Measurements from ENCODE around the gene COBLL1.
"Not testable (repeated sequence)": the region's sequence is repeated elsewhere in the genome, so short reads cannot be mapped to it uniquely, and the experiment has no call there.

COBLL1 gene

DNA sequence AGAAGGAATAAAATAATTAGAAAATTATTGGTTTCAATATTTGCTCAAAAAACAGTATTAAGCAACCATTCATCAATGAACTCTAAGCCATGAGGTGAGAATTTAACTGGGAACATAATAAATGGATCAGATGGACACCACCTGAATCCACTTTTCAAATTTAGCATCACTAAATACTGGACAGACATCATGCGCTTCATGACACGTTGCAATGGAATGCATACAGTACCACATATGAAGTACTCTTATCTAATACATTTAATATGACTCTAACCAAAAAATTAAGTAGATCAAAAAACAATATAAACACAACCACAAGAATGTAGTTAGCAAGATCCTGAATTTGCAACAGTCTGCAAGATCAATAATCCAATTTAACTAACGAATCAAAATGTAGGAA lies 76.6 kb downstream of the COBLL1 start:
- Histone ChIP-seq H3K36me3 (no peaks in the 10 kb centered on the region), H3K27me3 (no peaks in the 10 kb centered on the region), H3K9me3 (no peaks in the 10 kb centered on the region), H3K4me1 (ENCODE audit: control insufficient read depth in 1 of 2, insufficient read depth in 1 of 2, low read depth in 1 of 2, low read length in 1 of 2) (peaks cover 5 to 7% of the 10 kb centered on the region in 2 experiments), H3K4me3 (ENCODE audit: low read depth in 1 of 2, low read length in 1 of 2) (no peak overlapping the region), H3K27ac (no peak overlapping the region)
- TF ChIP-seq, protein P1, sequence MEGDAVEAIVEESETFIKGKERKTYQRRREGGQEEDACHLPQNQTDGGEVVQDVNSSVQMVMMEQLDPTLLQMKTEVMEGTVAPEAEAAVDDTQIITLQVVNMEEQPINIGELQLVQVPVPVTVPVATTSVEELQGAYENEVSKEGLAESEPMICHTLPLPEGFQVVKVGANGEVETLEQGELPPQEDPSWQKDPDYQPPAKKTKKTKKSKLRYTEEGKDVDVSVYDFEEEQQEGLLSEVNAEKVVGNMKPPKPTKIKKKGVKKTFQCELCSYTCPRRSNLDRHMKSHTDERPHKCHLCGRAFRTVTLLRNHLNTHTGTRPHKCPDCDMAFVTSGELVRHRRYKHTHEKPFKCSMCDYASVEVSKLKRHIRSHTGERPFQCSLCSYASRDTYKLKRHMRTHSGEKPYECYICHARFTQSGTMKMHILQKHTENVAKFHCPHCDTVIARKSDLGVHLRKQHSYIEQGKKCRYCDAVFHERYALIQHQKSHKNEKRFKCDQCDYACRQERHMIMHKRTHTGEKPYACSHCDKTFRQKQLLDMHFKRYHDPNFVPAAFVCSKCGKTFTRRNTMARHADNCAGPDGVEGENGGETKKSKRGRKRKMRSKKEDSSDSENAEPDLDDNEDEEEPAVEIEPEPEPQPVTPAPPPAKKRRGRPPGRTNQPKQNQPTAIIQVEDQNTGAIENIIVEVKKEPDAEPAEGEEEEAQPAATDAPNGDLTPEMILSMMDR (IDR thresholded peaks at IDR 0.05) = no peak

- Histone ChIP-seq H3K4me3 (ENCODE audit: low read depth in 1 of 2, low read length in 1 of 2) (no peak overlapping the region), H3K4me1 (ENCODE audit: control insufficient read depth in 1 of 2, insufficient read depth in 1 of 2, low read depth in 1 of 2, low read length in 1 of 2) (peaks cover 5 to 7% of the 10 kb centered on the region in 2 experiments), H3K9me3 (no peaks in the 10 kb centered on the region), H3K27me3 (no peaks in the 10 kb centered on the region), H3K36me3 (no peaks in the 10 kb centered on the region), H3K27ac (no peak overlapping the region)
- TF ChIP-seq, protein P1 (IDR thresholded peaks at IDR 0.05) = no peak
These were observed 77.1 kb downstream of the COBLL1 start for GRCh38 chr2:164764474-164764873.

DNA sequence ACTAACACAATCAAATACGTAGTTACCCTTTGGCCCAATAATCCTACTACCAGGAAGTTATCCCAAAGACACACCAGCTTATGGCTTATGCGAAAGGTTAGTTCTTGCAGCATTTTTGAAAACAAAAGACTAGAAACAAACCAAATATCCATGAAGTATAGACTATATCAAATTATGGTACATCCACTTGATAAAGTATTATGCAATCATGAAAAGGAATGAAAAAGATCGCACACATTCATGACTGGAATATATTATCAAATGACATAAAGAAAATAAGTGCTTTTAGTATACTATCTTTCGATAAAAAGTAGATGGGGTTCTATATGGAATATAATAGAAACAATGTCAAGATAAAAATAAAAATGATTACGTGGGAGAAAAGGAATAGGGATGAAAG lies 78.2 kb downstream of the COBLL1 start:
- Histone ChIP-seq H3K4me3 (ENCODE audit: low read depth in 1 of 2, low read length in 1 of 2) (no peak overlapping the region), H3K36me3 (no peaks in the 10 kb centered on the region), H3K9me3 (no peaks in the 10 kb centered on the region), H3K27me3 (no peaks in the 10 kb centered on the region), H3K4me1 (ENCODE audit: control insufficient read depth in 1 of 2, insufficient read depth in 1 of 2, low read depth in 1 of 2, low read length in 1 of 2) (peaks cover 5 to 7% of the 10 kb centered on the region in 2 experiments), H3K27ac (no peak overlapping the region)
- TF ChIP-seq, protein P1 (IDR thresholded peaks at IDR 0.05) = no peak

- Histone ChIP-seq H3K9me3 (no peaks in the 10 kb centered on the region), H3K36me3 (no peaks in the 10 kb centered on the region), H3K27me3 (no peaks in the 10 kb centered on the region), H3K27ac (no peak overlapping the region), H3K4me1 (ENCODE audit: control insufficient read depth in 1 of 2, insufficient read depth in 1 of 2, low read depth in 1 of 2, low read length in 1 of 2) (peaks cover 5 to 13% of the 10 kb centered on the region in 2 experiments), H3K4me3 (ENCODE audit: low read depth in 1 of 2, low read length in 1 of 2) (no peak overlapping the region)
- TF ChIP-seq, protein P1 (IDR thresholded peaks at IDR 0.05) = no peak
These were observed 79.7 kb downstream of the COBLL1 start for GRCh38 chr2:164761737-164762460.

DNA sequence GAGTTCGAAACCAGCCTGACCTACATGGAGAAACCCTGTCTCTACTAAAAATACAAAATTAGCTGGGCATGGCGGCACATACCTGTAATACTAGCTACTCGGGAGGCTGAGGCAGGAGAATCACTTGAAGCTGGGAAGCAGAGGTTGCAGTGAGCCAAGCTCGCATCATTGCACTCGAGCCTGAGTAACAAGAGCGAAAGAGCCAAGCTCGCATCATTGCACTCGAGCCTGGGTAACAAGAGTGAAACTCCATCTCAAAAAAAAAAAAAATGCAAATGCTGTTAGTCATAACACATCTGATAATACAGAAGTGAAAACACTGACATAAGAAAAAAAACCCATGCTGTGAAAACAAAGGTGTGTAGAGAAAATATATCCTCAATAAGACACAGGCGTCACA lies 80.4 kb downstream of the COBLL1 start:
- not testable (repeated sequence) for H3K4me3 ChIP-seq (ENCODE audit: low read depth in 1 of 2, low read length in 1 of 2); H3K36me3 ChIP-seq; H3K4me1 ChIP-seq (ENCODE audit: control insufficient read depth in 1 of 2, insufficient read depth in 1 of 2, low read depth in 1 of 2, low read length in 1 of 2); H3K27ac ChIP-seq; H3K27me3 ChIP-seq; H3K9me3 ChIP-seq

DNA sequence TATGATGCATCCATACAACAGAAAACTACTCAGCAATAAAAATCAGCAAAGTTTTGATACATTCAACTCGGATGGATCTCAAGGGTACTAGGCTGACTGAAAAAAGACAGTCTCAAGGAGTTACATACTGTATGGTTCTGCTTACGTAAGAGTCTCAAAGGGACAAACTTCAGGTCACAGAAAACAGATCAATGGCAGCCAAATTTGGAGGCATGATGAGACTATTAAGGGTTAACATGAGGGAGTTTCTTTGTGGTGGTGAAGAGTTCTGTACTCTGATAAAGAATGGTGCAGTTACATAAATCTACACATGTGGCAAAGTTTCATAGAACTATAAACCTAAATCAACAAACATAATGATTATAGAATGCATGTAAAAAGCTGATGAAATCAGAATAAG lies 81.4 kb downstream of the COBLL1 start:
- H3K27ac ChIP-seq = no peak overlapping the region
- TF ChIP-seq, protein P1 (IDR thresholded peaks at IDR 0.05) = no peak
- H3K36me3 ChIP-seq = no peaks in the 10 kb centered on the region
- no peak overlapping the region for H3K4me3 ChIP-seq (ENCODE audit: low read depth in 1 of 2, low read length in 1 of 2)
- no peaks in the 10 kb centered on the region for H3K9me3 ChIP-seq
- peaks cover 0 to 6% of the 10 kb centered on the region in 2 experiments for H3K4me1 ChIP-seq (ENCODE audit: control insufficient read depth in 1 of 2, insufficient read depth in 1 of 2, low read depth in 1 of 2, low read length in 1 of 2)
- no peaks in the 10 kb centered on the region for H3K27me3 ChIP-seq

Measured in neutrophil (primary cell).